CMK (cell line): ENCODE data around the gene HDGF.

ENCODE experiments used
- DNase-seq: peaks from one replicate; pipeline ENCODE4 v3.0.0-alpha.2; 2010; ENCODE audit warnings: low read depth

Gene HDGF

DNA sequence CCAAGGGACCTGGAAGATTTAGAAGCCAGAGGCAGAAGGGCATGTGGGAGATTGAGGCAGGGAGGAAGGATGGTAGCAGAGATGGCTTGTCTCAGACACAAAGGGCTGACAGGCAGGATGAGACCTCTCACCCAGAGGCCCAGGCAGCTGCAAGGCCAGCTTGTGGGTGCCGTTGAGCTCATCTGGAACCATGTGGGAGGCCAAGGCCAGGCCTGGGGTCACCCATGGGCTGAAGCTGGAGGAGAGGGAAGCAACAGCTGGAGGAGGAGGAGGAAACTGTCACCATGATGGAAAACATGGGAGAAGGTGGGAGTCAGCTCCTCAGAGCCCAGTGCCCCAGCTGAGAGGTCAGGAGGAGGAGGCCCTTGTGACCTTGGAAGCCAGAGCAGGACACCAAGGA, 52.5 kb downstream of the HDGF start:
- no peak for DNase-seq

- DNase-seq = no peak
Measured at GRCh38 chr1:156697481-156697880, 54.0 kb downstream of the HDGF start.

- no peak for DNase-seq
Measured at GRCh38 chr1:156696755-156697154, 54.7 kb downstream of the HDGF start.

- no peak for DNase-seq
Measured at GRCh38 chr1:156694690-156694962, 56.8 kb downstream of the HDGF start.

DNA sequence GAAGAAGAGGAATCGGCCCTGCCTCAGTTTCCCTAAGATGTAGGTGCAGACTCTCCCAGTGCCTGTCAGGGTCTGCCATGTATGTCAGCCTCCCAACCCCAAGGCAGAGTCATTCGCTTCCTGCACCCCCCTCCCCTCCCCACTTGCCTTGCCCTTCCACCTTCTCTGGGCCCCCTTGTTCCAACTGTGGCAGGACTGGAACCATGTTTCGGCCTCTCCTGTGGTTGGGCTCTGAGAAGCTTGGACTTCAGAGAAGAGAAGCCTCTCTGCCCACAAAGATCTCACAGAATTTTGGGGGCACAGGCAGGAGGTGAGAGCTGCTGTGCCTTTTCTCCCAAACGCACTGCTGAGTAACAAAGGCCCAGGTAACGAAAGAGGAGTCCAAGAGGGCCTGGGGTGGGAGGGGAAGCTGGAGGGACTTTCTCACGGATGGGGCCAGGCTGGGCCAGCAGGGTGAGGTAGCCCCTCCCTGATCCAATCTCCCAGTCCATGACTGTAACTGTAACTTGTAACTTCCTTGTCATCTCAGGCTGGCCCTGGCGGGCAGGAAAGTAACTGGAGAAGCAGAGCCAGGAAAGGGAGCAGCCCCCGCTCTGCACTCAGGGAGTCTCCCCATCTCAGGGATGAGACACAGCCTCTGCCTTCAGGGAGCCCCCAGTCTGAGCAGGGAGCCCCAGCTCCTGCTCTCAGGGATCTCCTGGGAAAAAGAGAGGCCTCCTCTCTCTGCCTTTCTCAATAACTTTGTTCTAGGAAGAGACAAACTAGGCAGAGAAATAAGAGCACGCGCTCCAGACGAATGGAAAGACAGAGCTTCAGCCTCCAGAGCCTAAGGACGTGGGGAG, 57.4 kb downstream of the HDGF start:
- DNase-seq = no peak

DNA sequence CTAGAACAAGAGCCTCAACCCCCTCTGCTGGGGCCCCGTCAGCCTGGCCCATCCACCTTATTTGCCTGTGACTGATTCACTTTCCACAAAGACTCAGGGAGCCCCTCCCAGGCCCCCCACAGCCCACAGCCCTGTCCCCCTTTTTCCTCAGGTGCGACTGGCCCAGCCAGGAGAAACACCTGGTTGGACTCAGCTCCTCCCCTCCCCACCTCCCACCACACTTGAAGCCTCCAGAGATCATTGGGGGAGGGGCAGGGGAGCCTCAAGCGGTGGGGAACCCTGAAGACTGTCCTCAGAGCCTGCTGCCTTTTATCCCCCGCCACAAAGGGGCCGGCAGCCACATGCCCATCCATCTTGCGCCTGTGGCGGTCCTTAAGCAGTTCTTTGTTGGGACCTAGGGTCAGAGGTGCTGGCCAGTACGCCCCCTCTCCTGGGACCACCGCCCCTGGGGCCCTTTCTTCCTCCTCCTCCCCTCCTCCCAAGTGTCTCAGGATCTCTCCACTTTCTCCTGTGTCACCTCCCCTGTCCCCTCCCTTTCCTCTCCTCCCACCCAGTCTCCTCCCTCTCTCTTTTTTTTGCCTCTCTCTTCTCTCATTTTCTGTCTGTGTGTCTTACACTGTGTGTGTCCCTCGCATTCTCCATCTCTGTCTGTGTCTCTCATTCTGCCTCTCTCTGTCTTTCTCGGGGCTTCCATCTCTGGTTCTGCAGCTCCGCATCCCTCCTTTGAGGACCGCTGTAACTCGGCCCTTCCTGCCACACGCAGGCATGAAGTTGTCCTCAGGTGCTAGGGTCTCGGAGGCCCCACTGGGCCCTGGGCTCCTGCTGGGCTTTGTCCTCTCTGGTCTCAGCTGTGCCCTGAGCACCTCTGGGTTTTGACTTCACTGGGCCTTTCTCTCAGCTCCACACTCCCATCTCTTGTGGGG, 58.3 kb downstream of the HDGF start:
- DNase-seq = no peak

DNA sequence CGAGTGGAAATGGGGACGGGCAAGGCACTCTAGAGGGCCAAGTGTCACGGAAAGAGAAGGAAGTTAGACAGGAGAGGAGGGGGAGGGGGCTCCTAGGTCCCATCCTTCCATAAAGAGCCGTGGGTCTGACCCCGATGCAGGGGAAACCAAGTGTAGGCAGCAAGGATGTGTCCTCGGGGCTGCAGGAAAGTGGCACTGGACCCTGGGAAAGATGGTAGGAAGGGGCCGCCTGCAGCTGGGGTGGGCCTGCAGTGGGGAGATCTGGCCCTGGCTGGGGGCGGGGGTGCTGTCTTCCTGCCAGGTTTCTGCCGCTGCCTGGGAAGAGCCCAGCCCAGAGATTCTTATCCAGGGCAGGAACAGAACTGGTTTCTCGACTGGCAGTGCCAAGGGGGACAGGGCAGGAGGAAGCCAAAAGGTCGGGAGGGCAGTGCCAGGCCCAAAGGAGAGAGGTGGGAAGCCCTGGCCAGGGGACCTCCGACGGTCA, 59.0 kb downstream of the HDGF start:
- no peak for DNase-seq
